HepG2 (cell line): ENCODE data around the gene DST.

Experiments used
- ETV6 ChIP-seq: sonication (generic); formaldehyde crosslinking; conservative IDR thresholded peaks from 2 replicates; pipeline ENCODE4 v1.4.0; 2020; ENCODE audit warnings: missing genetic modification reagents
- JUNB ChIP-seq: sonication (generic); formaldehyde crosslinking; IDR thresholded peaks from 2 replicates; pipeline ENCODE4 v1.8.0; 2022; ENCODE audit warnings: missing genetic modification reagents, mild to moderate bottlenecking, borderline replicate concordance
- KLF12 ChIP-seq: sonication (generic); formaldehyde crosslinking; IDR thresholded peaks from 2 replicates; pipeline ENCODE4 v1.4.0; 2020; ENCODE audit warnings: missing genetic modification reagents, borderline replicate concordance
- POLR2A ChIP-seq, 2 experiments: IDR thresholded peaks; 2 replicates each; pipeline ENCODE4 v1.6.1; 2011; ENCODE audit warnings: low read depth in 2 of 2, low read length in 2 of 2, mild to moderate bottlenecking in 1 of 2, moderate library complexity in 1 of 2; ENCODE audit not compliant: insufficient read depth in 1 of 2
- SNRNP70 ChIP-seq: fragments of 200-400 bp; formaldehyde crosslinking; IDR thresholded peaks from 2 replicates; pipeline ENCODE4 v1.6.1; 2017; ENCODE audit warnings: mild to moderate bottlenecking, low read depth, low read length, moderate library complexity
- TF ChIP-seq, protein P1 (sequence below): IDR thresholded peaks from 2 replicates; pipeline ENCODE4 v1.6.1; 2012; ENCODE audit warnings: inconsistent platforms
- TF ChIP-seq, protein P2 (sequence below): sonication (generic); formaldehyde crosslinking; IDR thresholded peaks from 2 replicates; pipeline ENCODE4 v1.5.0; 2020; ENCODE audit warnings: mild to moderate bottlenecking, missing genetic modification reagents, moderate library complexity
- TF ChIP-seq, protein P3 (sequence below): sonication (generic); formaldehyde crosslinking; conservative IDR thresholded peaks from 2 replicates; pipeline ENCODE4 v1.4.0; 2020; ENCODE audit warnings: missing genetic modification reagents

DNA sequence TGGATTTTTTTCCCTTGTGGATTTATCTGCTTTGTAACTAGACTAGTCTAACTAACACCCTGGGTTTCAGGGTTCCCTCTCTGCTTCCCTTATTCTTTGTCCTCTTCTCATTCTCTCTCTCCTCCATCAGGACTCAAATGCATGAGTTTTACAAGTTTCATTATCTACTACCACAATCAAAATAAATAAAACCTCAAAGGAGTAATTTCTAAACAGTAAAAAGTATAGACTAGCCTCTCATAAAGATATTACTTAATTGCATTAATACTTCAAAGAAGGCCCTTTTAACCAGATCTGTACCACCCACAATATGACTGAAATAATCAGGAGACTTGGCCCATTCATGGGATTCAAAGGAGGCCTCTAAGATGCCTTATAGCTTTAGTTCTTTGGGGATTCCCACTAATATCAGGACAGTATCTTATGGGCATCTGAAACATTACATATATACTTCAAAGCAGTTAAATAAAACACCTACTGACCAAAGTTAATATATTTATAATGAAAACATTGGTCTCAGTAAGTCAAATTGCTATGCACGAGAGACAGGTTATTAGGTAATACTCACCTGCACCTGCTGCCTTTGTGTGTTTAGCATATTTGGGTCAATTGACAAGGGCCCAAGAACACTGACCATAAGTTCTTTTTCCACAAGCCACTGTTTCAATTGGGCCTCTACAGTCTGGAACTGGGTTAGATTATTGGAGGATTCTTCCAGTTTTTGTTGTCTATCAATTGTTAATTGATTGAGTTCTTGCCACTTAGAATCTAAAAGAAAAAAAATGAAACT lies 85.7 kb downstream of the DST start:
- TF ChIP-seq SNRNP70 (no peak), POLR2A (IDR thresholded peaks at IDR 0.05; ENCODE audit: insufficient read depth in 1 of 2, low read depth in 2 of 2, low read length in 2 of 2) (no peak), JUNB (no peak), ETV6 (CRISPR knock-in tag) (no peak), KLF12 (no peak)
- TF ChIP-seq, protein P1, sequence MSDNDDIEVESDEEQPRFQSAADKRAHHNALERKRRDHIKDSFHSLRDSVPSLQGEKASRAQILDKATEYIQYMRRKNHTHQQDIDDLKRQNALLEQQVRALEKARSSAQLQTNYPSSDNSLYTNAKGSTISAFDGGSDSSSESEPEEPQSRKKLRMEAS: no peak
- TF ChIP-seq, protein P2, sequence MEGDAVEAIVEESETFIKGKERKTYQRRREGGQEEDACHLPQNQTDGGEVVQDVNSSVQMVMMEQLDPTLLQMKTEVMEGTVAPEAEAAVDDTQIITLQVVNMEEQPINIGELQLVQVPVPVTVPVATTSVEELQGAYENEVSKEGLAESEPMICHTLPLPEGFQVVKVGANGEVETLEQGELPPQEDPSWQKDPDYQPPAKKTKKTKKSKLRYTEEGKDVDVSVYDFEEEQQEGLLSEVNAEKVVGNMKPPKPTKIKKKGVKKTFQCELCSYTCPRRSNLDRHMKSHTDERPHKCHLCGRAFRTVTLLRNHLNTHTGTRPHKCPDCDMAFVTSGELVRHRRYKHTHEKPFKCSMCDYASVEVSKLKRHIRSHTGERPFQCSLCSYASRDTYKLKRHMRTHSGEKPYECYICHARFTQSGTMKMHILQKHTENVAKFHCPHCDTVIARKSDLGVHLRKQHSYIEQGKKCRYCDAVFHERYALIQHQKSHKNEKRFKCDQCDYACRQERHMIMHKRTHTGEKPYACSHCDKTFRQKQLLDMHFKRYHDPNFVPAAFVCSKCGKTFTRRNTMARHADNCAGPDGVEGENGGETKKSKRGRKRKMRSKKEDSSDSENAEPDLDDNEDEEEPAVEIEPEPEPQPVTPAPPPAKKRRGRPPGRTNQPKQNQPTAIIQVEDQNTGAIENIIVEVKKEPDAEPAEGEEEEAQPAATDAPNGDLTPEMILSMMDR (CRISPR knock-in tag): no peak
- TF ChIP-seq, protein P3, sequence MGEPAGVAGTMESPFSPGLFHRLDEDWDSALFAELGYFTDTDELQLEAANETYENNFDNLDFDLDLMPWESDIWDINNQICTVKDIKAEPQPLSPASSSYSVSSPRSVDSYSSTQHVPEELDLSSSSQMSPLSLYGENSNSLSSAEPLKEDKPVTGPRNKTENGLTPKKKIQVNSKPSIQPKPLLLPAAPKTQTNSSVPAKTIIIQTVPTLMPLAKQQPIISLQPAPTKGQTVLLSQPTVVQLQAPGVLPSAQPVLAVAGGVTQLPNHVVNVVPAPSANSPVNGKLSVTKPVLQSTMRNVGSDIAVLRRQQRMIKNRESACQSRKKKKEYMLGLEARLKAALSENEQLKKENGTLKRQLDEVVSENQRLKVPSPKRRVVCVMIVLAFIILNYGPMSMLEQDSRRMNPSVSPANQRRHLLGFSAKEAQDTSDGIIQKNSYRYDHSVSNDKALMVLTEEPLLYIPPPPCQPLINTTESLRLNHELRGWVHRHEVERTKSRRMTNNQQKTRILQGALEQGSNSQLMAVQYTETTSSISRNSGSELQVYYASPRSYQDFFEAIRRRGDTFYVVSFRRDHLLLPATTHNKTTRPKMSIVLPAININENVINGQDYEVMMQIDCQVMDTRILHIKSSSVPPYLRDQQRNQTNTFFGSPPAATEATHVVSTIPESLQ (CRISPR knock-in tag): no peak
